Measurements from ENCODE around the gene FUOM. TPM values are rescaled to one million over a fixed set of nuclear protein-coding genes. Genes with fewer than 3 reads are reported as not detected.

FUOM gene
- total RNA-seq, 1 donor from 2014 or later, result 5.1 TPM

- no peaks in the 10 kb centered on the region for H3K27me3 ChIP-seq (ENCODE audit: low read depth)
- DNase-seq, result no peak
- TF ChIP-seq, protein P1, sequence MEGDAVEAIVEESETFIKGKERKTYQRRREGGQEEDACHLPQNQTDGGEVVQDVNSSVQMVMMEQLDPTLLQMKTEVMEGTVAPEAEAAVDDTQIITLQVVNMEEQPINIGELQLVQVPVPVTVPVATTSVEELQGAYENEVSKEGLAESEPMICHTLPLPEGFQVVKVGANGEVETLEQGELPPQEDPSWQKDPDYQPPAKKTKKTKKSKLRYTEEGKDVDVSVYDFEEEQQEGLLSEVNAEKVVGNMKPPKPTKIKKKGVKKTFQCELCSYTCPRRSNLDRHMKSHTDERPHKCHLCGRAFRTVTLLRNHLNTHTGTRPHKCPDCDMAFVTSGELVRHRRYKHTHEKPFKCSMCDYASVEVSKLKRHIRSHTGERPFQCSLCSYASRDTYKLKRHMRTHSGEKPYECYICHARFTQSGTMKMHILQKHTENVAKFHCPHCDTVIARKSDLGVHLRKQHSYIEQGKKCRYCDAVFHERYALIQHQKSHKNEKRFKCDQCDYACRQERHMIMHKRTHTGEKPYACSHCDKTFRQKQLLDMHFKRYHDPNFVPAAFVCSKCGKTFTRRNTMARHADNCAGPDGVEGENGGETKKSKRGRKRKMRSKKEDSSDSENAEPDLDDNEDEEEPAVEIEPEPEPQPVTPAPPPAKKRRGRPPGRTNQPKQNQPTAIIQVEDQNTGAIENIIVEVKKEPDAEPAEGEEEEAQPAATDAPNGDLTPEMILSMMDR (IDR thresholded peaks at IDR 0.05; ENCODE audit: borderline replicate concordance), result no peak
- H3K27ac ChIP-seq (replicated peaks), result no peak overlapping the region
- H3K36me3 ChIP-seq, result peaks cover 52% of the 10 kb centered on the region
- intact Hi-C loops (cut with micrococcal nuclease), result no loop called here
- peaks cover 26% of the 10 kb centered on the region for H3K4me1 ChIP-seq
- no peak overlapping the region for H3K4me3 ChIP-seq
- no peaks in the 10 kb centered on the region for H3K9me3 ChIP-seq (replicated peaks)
These were observed 4.1 kb upstream of the FUOM start for GRCh38 chr10:133361773-133362441.

GRCh38 chr10:133361227-133361626 is 3.4 kb upstream of the FUOM start:
- Histone ChIP-seq H3K36me3 (peaks cover 45% of the 10 kb centered on the region), H3K9me3 (replicated peaks) (no peaks in the 10 kb centered on the region), H3K4me1 (peaks cover 33% of the 10 kb centered on the region), H3K27ac (replicated peaks) (no peak overlapping the region), H3K4me3 (no peak overlapping the region), H3K27me3 (ENCODE audit: low read depth) (no peaks in the 10 kb centered on the region)
- intact Hi-C loops (cut with micrococcal nuclease), result no loop called here
- no peak for DNase-seq
- TF ChIP-seq, protein P1 (IDR thresholded peaks at IDR 0.05; ENCODE audit: borderline replicate concordance), result no peak

DNA sequence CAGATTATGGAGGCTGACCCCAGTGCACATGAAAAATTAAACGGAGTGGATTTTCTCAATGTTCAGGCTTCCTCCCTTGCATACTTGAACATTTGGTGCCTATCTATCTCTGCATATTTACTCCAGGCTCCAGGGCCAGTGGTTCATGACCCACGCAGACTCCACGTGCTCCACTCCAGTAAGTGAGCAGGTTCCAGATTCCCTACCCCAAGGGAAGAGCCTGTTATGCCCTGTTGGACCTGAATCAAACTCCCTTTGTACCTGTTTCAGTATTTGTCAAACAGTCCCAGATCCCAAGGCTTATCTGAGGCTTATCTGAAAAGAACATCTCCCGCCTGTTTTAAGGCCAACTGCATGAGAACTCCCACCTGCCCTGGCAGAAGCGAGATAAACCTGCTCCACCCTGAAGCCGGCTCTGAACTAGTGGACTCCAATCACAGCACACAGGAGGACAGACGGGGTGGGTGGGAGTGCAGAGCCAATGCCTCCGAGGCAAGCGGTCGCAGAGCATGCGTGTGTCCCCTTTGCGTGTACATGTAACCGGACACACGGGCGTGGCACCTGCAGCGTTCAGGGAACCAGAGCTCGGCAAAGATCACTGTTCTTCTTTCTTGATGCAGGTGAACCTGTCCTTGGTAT is 2.3 kb upstream of the FUOM start:
- H3K4me3 ChIP-seq, result no peak overlapping the region
- H3K9me3 ChIP-seq (replicated peaks), result no peaks in the 10 kb centered on the region
- H3K36me3 ChIP-seq, result peaks cover 34% of the 10 kb centered on the region
- no peaks in the 10 kb centered on the region for H3K27me3 ChIP-seq (ENCODE audit: low read depth)
- H3K4me1 ChIP-seq, result peaks cover 33% of the 10 kb centered on the region
- H3K27ac ChIP-seq (replicated peaks), result peak overlapping the region; percentile 76
- intact Hi-C loops (cut with micrococcal nuclease), result no loop called here
- DNase-seq, result no peak
- TF ChIP-seq, protein P1 (IDR thresholded peaks at IDR 0.05; ENCODE audit: borderline replicate concordance), result no peak

GRCh38 chr10:133359554-133359971 is 1.7 kb upstream of the FUOM start:
- Histone ChIP-seq H3K36me3 (peaks cover 28% of the 10 kb centered on the region), H3K27me3 (ENCODE audit: low read depth) (no peaks in the 10 kb centered on the region), H3K4me3 (no peak overlapping the region), H3K4me1 (peaks cover 31% of the 10 kb centered on the region), H3K9me3 (replicated peaks) (no peaks in the 10 kb centered on the region), H3K27ac (replicated peaks) (peak overlapping the region; percentile 76)
- intact Hi-C loops (cut with micrococcal nuclease), result no loop called here
- TF ChIP-seq, protein P1 (IDR thresholded peaks at IDR 0.05; ENCODE audit: borderline replicate concordance), result no peak
- DNase-seq, result no peak

GRCh38 chr10:133358925-133359310 is 1.1 kb upstream of the FUOM start:
- intact Hi-C loops (cut with micrococcal nuclease), result no loop called here
- no peak for DNase-seq
- peak overlapping the region; percentile 76 for H3K27ac ChIP-seq (replicated peaks)

More at GRCh38 chr10:133358925-133359310, 1.1 kb upstream of the FUOM start:
- Histone ChIP-seq H3K9me3 (replicated peaks) (no peaks in the 10 kb centered on the region), H3K4me1 (peaks cover 31% of the 10 kb centered on the region), H3K36me3 (peaks cover 22% of the 10 kb centered on the region), H3K4me3 (no peak overlapping the region), H3K27me3 (ENCODE audit: low read depth) (no peaks in the 10 kb centered on the region)
- TF ChIP-seq, protein P1 (IDR thresholded peaks at IDR 0.05; ENCODE audit: borderline replicate concordance), result no peak

All from left ventricle myocardium inferior (tissue), 1 donor.